SK-N-SH (cell line): Measurements from ENCODE around the gene CP. TPM values are rescaled to one million over a fixed set of nuclear protein-coding genes. Genes with fewer than 3 reads are reported as not detected.

Source experiments
- CTCF ChIA-PET: fragments of 300-600, 350-600 bp; formaldehyde crosslinking; extraction: SDS; loops from one replicate; lab custom pipeline; 2021; lab: Yijun Ruan, JAX
- POLR2A ChIA-PET: fragments of 350-600 bp; sonication (Branson Sonifier 250); formaldehyde crosslinking; extraction: SDS; loops from one replicate; lab custom pipeline; 2020; ENCODE audit warnings: antibody characterized with exemption, inconsistent platforms; lab: Yijun Ruan, JAX
- DNase-seq: peaks from one replicate; pipeline ENCODE4 v3.0.0; 2012
- H2AFZ ChIP-seq: fragments of 200-600 bp; sonication (generic); 2 replicates; pipeline ENCODE4 v1.8.1; 2016; ENCODE audit warnings: antibody characterized with exemption, mild to moderate bottlenecking, low read depth
- H3F3A ChIP-seq: fragments of 200-600 bp; sonication (generic); replicated peaks from 2 replicates; pipeline ENCODE3; 2016; ENCODE audit warnings: antibody characterized with exemption, mild to moderate bottlenecking; ENCODE audit not compliant: insufficient read depth
- H3K27ac ChIP-seq, 2 experiments: fragments of 200-500 bp in 1 of 2; fragments of 200-600 bp in 1 of 2; sonication (Bioruptor generic) in 1 of 2; sonication (generic), shearing (Covaris generic) in 1 of 2; 2 replicates each; pipeline versions ENCODE4 v1.5.1 to v1.6.1; 2014 to 2016; ENCODE audit warnings: low read depth in 2 of 2, inconsistent platforms in 1 of 2, low read length in 1 of 2, mild to moderate bottlenecking in 1 of 2, mixed read lengths in 1 of 2
- H3K27me3 ChIP-seq: fragments of 200-600 bp; sonication (generic), shearing (Covaris generic); 2 replicates; pipeline ENCODE4 v1.6.1; 2016; ENCODE audit warnings: mixed run types; ENCODE audit not compliant: insufficient read depth
- H3K36me3 ChIP-seq, 2 experiments: fragments of 200-500 bp in 1 of 2; fragments of 200-600 bp in 1 of 2; sonication (Bioruptor generic) in 1 of 2; sonication (generic) in 1 of 2; replicated peaks in 1 of 2; 2 replicates each; pipeline versions ENCODE3 to v1.5.1; 2014 to 2016; ENCODE audit warnings: low read length in 1 of 2, mild to moderate bottlenecking in 1 of 2; ENCODE audit not compliant: insufficient read depth in 2 of 2, control insufficient read depth in 1 of 2
- H3K4me1 ChIP-seq, 2 experiments: fragments of 200-500 bp in 1 of 2; fragments of 200-600 bp in 1 of 2; sonication (Bioruptor generic) in 1 of 2; sonication (generic), shearing (Covaris generic) in 1 of 2; 2 replicates each; pipeline versions ENCODE4 v1.5.1 to v1.6.1; 2014 to 2016; ENCODE audit warnings: low read depth in 1 of 2, low read length in 1 of 2, mixed run types in 1 of 2; ENCODE audit not compliant: insufficient read depth in 2 of 2, control insufficient read depth in 1 of 2
- H3K4me2 ChIP-seq: fragments of 200-600 bp; sonication (generic), shearing (Covaris generic); 2 replicates; pipeline ENCODE4 v1.6.1; 2017; ENCODE audit warnings: mixed run types
- H3K4me3 ChIP-seq, 2 experiments: fragments of 200-500 bp in 1 of 2; fragments of 200-600 bp in 1 of 2; sonication (Bioruptor generic) in 1 of 2; sonication (generic), shearing (Covaris generic) in 1 of 2; 2 replicates each; pipeline versions ENCODE4 v1.5.1 to v1.8.1; 2014 to 2016; ENCODE audit warnings: low read depth in 2 of 2, inconsistent platforms in 1 of 2, low read length in 1 of 2, mild to moderate bottlenecking in 1 of 2, mixed read lengths in 1 of 2, moderate library complexity in 1 of 2
- H3K79me2 ChIP-seq: fragments of 200-600 bp; sonication (generic); 2 replicates; pipeline ENCODE4 v1.8.1; 2017; ENCODE audit warnings: mild to moderate bottlenecking; ENCODE audit not compliant: insufficient read depth
- H3K9ac ChIP-seq: fragments of 200-600 bp; sonication (generic); 2 replicates; pipeline ENCODE4 v1.6.1; 2017; ENCODE audit warnings: mixed run types
- H3K9me2 ChIP-seq: fragments of 200-600 bp; sonication (generic); 2 replicates; pipeline ENCODE4 v1.6.1; 2017; ENCODE audit warnings: mixed run types
- H3K9me3 ChIP-seq: fragments of 200-600 bp; sonication (generic); 2 replicates; pipeline ENCODE4 v1.6.1; 2017; ENCODE audit warnings: mixed run types, mild to moderate bottlenecking, moderate library complexity
- H4K20me1 ChIP-seq: fragments of 200-600 bp; sonication (generic); 2 replicates; pipeline ENCODE4 v1.6.1; 2017; ENCODE audit warnings: mild to moderate bottlenecking, mixed run types; ENCODE audit not compliant: insufficient read depth
- CHD2 ChIP-seq: fragments of 150-350 bp; IDR thresholded peaks from 2 replicates; pipeline ENCODE4 v1.6.1; 2018; ENCODE audit warnings: low read length; ENCODE audit not compliant: partially characterized antibody
- EZH2phosphoT487 ChIP-seq: fragments of 200-600 bp; sonication (generic); IDR thresholded peaks from 2 replicates; pipeline ENCODE4 v1.6.1; 2017; ENCODE audit warnings: low read depth, mixed run types, mild to moderate bottlenecking, antibody characterized with exemption, moderate library complexity, borderline replicate concordance
- FOSL2 ChIP-seq: IDR thresholded peaks from 2 replicates; pipeline ENCODE4 v1.4.0; 2012; ENCODE audit warnings: low read depth, mild to moderate bottlenecking, moderate library complexity, borderline replicate concordance
- FOXJ3 ChIP-seq: sonication (generic); formaldehyde crosslinking; IDR thresholded peaks from 2 replicates; pipeline ENCODE4 v1.5.1; 2020; ENCODE audit warnings: mild to moderate bottlenecking, missing genetic modification reagents
- FOXM1 ChIP-seq: IDR thresholded peaks from 2 replicates; pipeline ENCODE4 v1.4.0; 2012; ENCODE audit warnings: low read depth, mild to moderate bottlenecking
- IRF3 ChIP-seq: fragments of 150-350 bp; IDR thresholded peaks from 2 replicates; pipeline ENCODE4 v1.6.1; 2016; ENCODE audit warnings: mild to moderate bottlenecking, low read depth, low read length
- MEF2A ChIP-seq: IDR thresholded peaks from 2 replicates; pipeline ENCODE4 v1.4.0; 2012; ENCODE audit warnings: low read depth, borderline replicate concordance
- NFIC ChIP-seq: IDR thresholded peaks from 2 replicates; pipeline ENCODE4 v1.4.0; 2012; ENCODE audit warnings: borderline replicate concordance
- NRF1 ChIP-seq: IDR thresholded peaks from 2 replicates; pipeline ENCODE4 v1.6.1; 2012; ENCODE audit warnings: low read depth, mild to moderate bottlenecking, low read length
- RCOR1 ChIP-seq: fragments of 150-350 bp; IDR thresholded peaks from 2 replicates; pipeline ENCODE4 v1.6.1; 2017; ENCODE audit warnings: antibody characterized with exemption, low read length
- TCF12 ChIP-seq: IDR thresholded peaks from 2 replicates; pipeline ENCODE4 v1.4.0; 2012
- TEAD4 ChIP-seq: IDR thresholded peaks from 2 replicates; pipeline ENCODE4 v1.4.0; 2012; ENCODE audit warnings: mild to moderate bottlenecking, borderline replicate concordance; ENCODE audit not compliant: insufficient read depth
- USF1 ChIP-seq: IDR thresholded peaks from 2 replicates; pipeline ENCODE4 v1.4.0; 2012; ENCODE audit warnings: low read depth, borderline replicate concordance
- USF2 ChIP-seq: fragments of 150-350 bp; IDR thresholded peaks from 2 replicates; pipeline ENCODE4 v1.6.1; 2017; ENCODE audit warnings: antibody characterized with exemption, low read length, low read depth, borderline replicate concordance
- WGBS: methylation state at CpG from one replicate; pipeline ENCODE4 v1.1.6; 2017; ENCODE audit warnings: low lambda C conversion rate; 5-methylcytosine and 5-hydroxymethylcytosine counted together
- polyA plus RNA-seq, 3 experiments: library from polyadenylated mRNA; depleted of rRNA; stranded (reverse); fragments of >200 nt; gene quantifications; 2 replicates each; pipeline ENCODE4 v1.2.3, GENCODE V29; 2012

CP gene
- polyA plus RNA-seq, 1 of the 3 experiments (the other 2 are of a cell fraction): not detected

GRCh38 chr3:149163066-149163465, 58.6 kb downstream of the CP start:
- 100% methylated on average over 1 of the region's 1 CpG for WGBS
- DNase-seq: no peak
- Histone ChIP-seq H3K9me3 (no peaks in the 10 kb centered on the region), H3K9ac (no peak overlapping the region), H3K36me3 (peaks cover 46 to 79% of the 10 kb centered on the region in 2 experiments), H3K4me2 (no peak overlapping the region), H4K20me1 (no peaks in the 10 kb centered on the region), H3K9me2 (no peaks in the 10 kb centered on the region), H2AFZ (no peak overlapping the region), H3K4me3 (no peak overlapping the region), H3K4me1 (no peaks in the 10 kb centered on the region; a peak in 2 of 4 replicates), H3K27me3 (no peaks in the 10 kb centered on the region), H3K27ac (no peak overlapping the region), H3K79me2 (no peaks in the 10 kb centered on the region), H3F3A (no peaks in the 10 kb centered on the region)
- TF ChIP-seq USF1 (no peak), NFIC (no peak), CHD2 (no peak), USF2 (no peak)
- CTCF ChIA-PET: interaction anchor here (2.5 kb wide), 1 partner anchor 43 kb away, joined by 9 read pairs; no protein-coding TSS in a partner anchor
- POLR2A ChIA-PET: no interaction called here

GRCh38 chr3:149162007-149162406, 59.6 kb downstream of the CP start:
- Histone ChIP-seq H4K20me1 (no peaks in the 10 kb centered on the region), H3K79me2 (no peaks in the 10 kb centered on the region), H3K4me1 (no peaks in the 10 kb centered on the region; a peak in 1 of 4 replicates), H3K4me2 (no peak overlapping the region), H3K27ac (no peak overlapping the region), H3K9ac (no peak overlapping the region), H3K36me3 (peaks cover 54 to 79% of the 10 kb centered on the region in 2 experiments), H3K9me3 (no peaks in the 10 kb centered on the region), H3K27me3 (no peaks in the 10 kb centered on the region), H3K9me2 (no peaks in the 10 kb centered on the region), H3F3A (no peaks in the 10 kb centered on the region), H3K4me3 (no peak overlapping the region), H2AFZ (no peak overlapping the region)
- WGBS: 89% methylated on average over 2 of the region's 2 CpGs
- ChIA-PET CTCF (interaction anchor here (0.6 to 2.5 kb wide), 2 partner anchors 42 to 112 kb away, joined by 3 to 9 read pairs; no protein-coding TSS in a partner anchor), POLR2A (no interaction called here)
- TF ChIP-seq USF1: no peak
- no peak for TF ChIP-seq FOSL2
- no peak for TF ChIP-seq EZH2phosphoT487
- no peak for TF ChIP-seq MEF2A
- TF ChIP-seq FOXJ3 (CRISPR knock-in tag): no peak
- TF ChIP-seq FOXM1: no peak
- TF ChIP-seq TEAD4: no peak
- no peak for TF ChIP-seq TCF12
- no peak for TF ChIP-seq NRF1
- TF ChIP-seq RCOR1: no peak
- TF ChIP-seq IRF3: no peak
- no peak for DNase-seq
